Inflammatory macrophage treated with lipopolysaccharide for 4 hours (primary cell): ENCODE data around the gene PSMC6.

ENCODE experiments used
- DNase-seq: peaks from one replicate; pipeline ENCODE4 v3.0.0-alpha.2; 2020

PSMC6 gene

DNA sequence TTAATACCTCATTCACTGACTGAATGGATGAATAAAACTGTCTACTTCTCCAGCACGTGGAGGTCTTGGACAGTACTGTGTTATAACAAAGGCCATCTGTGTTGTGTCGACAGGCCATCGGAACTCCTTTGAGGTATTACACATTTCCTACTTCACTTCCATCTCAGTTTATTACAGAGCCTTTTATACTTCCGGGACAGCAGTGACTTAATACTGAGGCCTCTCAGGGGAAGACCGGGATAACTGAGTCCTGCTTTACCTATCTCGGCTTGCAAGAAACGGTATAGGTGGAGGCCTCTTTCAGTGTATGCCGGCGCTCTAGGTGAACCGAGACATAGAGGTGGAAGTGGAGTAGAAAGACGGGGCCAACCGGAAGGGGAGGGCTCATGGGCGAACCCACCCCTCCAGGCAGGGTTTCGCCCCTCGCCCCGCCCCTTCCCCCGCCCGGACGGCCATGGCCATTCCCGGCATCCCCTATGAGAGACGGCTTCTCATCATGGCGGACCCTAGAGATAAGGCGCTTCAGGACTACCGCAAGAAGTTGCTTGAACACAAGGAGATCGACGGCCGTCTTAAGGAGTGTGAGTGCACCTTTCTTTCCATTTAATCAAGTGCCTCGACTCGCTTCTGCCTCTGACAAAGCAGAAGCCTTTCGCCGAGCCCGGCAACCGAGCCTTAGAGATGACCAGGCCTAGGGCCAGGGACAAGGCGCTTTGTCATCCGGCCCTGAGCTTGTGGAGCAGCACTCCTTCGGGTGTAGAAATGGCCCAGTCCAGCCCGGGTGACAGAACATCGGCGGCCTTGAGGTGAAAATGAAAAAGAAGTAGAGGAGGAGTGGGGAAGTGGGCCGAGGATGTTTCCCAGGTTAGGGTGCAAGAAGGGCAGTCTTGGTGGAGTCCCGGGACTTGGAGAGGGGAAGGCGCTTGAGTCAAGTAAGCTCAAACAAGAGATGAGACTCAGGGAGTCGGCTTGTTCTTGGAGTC, at the start of gene PSMC6:
Gene PSMC6 (plus strand): TSS at position 477 of the 983 bp plus-strand sequence. CDS start 20 bp downstream, at position 497.
- peak; percentile 93 for DNase-seq

DNA sequence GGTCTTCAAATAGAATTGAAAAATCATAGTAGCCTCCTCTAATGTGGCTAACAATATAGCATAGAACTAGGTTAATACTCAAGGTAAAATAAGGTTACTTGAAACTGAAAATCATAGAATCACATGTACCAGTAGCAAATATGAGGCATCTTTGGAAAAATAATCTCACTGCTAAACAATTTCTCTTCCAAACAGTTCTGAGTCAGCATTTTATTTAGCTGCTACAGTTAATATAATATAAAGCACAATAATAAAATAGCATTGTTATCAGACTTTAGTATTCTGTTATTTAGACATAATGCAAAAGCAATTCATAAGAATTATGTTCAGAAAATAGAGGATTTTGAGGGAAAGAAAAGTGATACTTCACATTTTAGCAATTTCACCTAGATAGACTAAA, 46.7 kb upstream of the PSMC6 start:
- DNase-seq = no peak

- DNase-seq = no peak
Measured at GRCh38 chr14:52660832-52661231, 46.2 kb upstream of the PSMC6 start.

DNA sequence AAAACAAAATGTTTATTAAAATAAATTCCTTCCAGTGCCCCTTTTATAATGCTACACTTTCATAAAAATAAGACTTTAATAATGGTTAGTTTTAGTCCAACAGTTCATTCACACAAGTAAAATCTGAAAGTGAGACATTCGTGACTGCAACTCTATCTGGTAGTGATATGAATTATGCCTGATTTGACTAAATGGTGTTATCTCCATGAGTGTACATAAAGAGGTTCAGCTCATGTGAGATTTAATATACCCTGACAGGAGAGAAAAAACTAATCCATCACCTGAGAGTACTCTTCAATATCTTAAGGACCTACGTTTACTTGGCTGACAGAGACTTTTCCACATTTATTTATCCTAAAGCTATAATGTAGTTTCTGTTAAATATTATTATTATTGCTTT, 45.7 kb upstream of the PSMC6 start:
- DNase-seq = no peak

DNA sequence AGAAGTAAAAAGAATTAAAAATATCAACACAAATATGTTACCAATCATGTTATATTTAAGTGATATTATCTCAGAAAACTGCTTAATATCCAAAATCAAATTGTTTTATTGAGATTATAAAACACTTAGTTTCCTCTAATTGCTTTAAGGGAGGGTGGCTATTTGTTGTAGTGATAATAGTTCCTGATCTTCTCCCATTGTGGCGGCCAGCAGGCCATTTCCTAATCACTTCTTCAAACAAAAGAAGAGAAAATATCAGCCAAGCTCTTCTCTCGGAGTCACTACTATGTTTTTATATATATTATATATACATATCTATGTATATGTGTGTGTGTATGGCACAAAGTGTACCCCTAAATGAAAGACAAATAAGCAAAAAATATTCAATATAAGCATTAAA, 43.1 kb upstream of the PSMC6 start:
- DNase-seq = no peak

DNA sequence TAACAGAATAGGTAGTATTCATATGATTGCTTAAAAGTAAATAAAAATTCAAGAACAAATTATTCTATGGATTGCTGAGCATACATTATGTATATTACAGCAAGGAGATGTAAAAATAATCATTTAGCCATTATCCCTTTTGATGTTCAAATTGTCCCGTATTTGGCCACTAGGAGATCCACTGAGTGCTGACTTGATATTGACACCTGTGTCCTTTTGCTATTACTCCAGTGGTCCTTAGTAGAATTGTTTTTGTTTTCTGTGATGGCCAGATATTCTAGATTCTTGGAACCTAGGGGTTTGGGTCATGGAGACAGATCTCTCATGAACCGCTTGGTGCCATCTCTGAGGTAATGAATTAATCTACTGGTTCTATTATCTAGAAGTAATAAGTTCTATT, 28.4 kb upstream of the PSMC6 start:
- DNase-seq = peak; percentile 11

DNA sequence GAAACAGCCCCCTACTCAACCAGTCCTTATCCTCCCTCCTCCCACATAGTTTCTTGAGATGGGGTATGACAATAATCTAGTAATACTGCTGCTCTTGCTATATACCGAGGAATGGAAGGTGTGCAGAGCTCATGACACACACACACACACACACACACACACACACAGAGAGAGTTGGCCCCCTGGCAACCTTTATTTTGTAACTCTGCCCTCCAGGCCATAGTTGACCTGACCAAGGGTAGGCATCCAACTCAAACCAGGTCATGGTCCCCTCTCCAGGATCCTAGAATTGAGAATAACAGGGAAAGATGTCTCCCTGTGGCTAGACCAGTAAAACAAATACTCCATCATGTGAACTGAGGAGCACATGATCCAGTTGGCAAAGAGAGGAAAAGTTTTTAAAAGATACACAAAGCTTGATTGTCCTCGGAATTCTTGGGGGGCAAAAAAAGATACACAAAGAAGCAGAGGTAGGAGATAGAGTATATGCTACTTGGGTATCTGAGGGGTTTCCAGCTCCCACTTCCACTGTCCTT, 22.9 kb upstream of the PSMC6 start:
- DNase-seq = no peak

GRCh38 chr14:52686176-52686575, 20.8 kb upstream of the PSMC6 start:
- no peak for DNase-seq

DNA sequence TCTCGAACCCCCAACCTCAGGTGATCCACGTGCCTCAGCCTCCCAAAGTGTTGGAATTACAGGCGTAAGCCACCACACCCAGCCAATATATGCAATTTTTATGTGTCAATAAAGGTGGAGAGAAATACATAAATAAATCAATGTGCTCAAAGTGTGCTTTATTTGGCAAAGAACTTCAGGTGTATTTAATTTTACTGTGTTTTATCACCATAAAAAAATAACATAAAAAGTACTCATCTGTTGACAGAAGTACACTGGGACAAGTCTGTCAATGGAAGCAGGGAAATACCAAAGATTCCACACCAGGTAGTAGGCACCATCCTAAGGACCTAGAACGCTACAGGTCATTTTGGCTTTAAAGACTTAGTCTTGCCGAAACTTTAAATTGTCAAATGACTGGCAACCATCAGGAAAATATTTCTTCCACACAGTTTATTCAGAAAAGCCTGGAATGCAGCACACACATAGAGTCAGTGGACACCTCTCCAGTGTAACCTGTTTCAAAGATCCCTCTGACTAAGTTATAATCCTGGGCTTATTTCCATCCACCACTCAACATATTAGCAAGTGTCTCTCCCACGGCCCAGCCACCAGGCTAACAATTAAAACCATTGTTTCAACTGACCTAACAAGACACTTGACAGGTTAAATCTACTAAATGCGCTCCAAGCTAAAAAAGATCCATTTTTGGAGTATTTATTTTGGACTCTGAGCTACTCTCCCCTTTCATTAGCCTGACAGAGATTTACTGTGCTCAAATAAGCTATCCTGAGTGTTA, 15.8 kb upstream of the PSMC6 start:
- no peak for DNase-seq

- DNase-seq = peak; percentile 68
Measured at GRCh38 chr14:52692248-52692962, 14.6 kb upstream of the PSMC6 start.

GRCh38 chr14:52693036-52693435, 14.0 kb upstream of the PSMC6 start:
- DNase-seq = no peak

DNA sequence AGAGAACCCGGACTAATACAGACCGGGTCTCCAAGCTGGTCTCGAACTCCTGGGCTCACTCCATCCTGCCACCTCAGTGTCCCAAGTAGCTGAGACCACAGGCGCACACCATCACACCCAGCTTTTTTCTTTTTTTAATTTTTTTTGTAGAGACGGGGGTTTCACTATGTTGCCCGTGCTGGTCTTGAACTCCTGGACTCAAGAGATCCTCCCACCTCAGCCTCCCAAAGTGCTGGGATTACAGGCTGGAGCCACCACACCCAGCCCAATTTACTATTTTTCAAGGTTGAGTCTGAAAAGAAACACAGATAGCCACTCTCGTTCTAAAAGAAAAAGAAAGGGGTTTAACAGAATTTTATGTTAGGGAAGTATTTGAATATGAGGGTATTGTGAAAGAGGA, 13.5 kb upstream of the PSMC6 start:
- no peak for DNase-seq

GRCh38 chr14:52694761-52695480, 12.1 kb upstream of the PSMC6 start:
- peak; percentile 56 for DNase-seq

- DNase-seq = peak; percentile 94
Measured at GRCh38 chr14:52695481-52696091, 11.4 kb upstream of the PSMC6 start, which contains the start of gene ERO1A. Gene ERO1A (minus strand): TSS chr14:52695558. CDS start chr14:52695481, 77 bp downstream.

- DNase-seq = no peak
Measured at GRCh38 chr14:52700701-52701172, 6.3 kb upstream of the PSMC6 start.

DNA sequence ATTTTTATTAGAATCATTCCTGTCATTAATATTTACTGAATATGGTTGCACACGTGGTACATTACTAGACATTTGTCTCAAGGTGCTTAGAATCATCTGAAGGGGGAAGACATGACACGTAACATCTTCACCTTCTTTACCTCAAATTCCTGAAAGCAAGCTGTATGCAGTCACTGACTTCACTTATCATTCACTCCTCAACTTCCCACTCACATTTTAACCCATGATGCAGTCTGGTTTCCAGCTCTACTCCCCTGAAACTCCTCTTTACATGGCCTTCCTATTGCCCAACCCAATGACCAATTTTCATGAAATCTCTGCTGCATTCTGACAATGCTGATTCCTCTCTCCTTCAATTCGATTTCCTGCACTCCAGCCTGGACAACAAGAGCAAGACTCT, 5.8 kb upstream of the PSMC6 start:
- DNase-seq = peak; percentile 70

DNA sequence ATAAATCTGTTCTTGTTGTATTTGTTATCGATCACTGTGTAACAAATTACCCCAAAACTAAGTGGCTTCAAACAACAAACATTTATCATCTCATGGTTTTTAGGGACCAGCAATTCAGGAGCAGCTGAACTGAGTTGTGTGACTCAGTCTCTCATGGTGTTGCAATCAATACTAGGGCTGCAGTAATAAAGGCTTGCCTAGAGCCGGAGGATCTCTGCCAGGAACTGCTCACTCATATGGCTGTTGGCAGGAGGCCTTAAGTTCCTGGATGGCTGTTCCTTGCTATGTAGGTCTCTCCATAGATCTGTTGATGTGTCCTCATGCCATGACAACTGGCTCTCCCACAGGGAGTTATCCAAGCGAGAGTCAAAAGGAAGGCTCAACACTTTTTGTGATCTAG, 3.8 kb upstream of the PSMC6 start:
- DNase-seq = peak; percentile 87

DNA sequence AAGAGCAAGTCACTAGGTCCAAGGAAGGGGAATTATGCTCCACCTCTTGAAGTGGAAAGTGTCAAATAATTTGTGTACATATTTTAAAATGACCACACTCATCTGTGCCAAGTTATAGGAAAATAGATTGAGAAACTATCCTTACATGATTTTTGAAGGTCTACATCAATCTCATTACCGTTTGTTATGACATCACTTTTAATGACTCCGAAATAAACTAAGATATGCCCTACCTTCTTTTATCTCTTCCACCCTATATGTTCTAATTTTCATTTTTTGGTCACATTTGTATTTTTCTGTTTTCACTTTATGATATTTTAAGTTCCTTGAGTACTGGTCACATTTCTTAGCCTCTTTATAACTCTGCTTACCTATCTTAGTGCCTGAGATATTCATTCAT, 3.3 kb upstream of the PSMC6 start:
- no peak for DNase-seq

- no peak for DNase-seq
Measured at GRCh38 chr14:52706286-52706685, 714 bp upstream of the PSMC6 start.

DNA sequence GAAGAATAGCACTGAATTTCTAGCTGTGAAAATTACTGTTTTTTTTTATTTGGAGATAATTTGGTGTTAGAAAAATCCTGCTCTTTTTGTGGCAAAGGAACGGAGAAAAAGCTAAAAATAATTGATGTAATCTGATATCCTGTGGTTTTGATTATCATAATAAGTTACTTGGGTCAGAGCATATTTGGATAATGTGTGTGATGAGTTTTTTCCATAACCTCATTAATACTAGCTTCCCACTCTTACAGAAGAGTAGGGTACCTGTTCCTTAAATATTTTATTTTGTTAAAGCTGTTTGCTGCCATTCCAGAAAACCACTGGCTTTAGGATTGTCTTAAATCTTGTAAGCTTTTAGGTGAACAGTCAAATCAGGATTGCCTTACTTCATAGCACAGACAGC, 4.7 kb downstream of the PSMC6 start:
- DNase-seq = no peak

DNA sequence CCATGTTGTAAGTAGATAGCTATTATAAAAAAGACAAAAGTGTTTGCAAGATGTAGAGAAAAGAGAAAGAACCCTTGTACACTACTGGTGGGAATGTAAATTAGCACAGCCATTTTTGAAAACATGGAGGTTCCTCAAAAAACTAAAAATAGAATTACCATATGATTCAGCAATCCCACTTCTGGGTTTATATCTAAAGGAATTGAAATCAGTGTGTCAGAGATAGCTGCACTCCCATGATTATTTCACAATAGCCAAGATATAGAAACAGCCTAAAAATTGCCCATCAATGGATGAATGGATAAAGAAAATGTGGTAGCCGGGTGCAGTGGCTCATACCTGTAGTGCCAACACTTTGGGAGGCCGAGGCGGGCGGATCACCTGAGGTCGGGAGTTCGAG, 9.2 kb downstream of the PSMC6 start:
- peak; percentile 78 for DNase-seq
